Lower leg skin (tissue), 4 donors: ENCODE data around the gene MGARP. TPM values are rescaled to one million over a fixed set of nuclear protein-coding genes. Genes with fewer than 3 reads are reported as not detected.

ENCODE experiments used
- DNase-seq, 2 donors: peaks; one replicate each; pipeline ENCODE4 v3.0.0-alpha.2; 2019; ENCODE audit warnings: low spot score in 2 of 2
- H3K4me3 ChIP-seq: fragments of 200-600 bp; sonication (generic); 2 replicates; pipeline ENCODE4 v1.5.1; 2017; ENCODE audit warnings: mild to moderate bottlenecking, low read depth; ENCODE audit not compliant: poor library complexity, severe bottlenecking
- CTCF ChIP-seq, 3 donors: fragments of 450-650 bp; IDR thresholded peaks; one replicate each; pipeline ENCODE4 v1.5.1; 2016; ENCODE audit warnings: antibody characterized with exemption in 3 of 3, mild to moderate bottlenecking in 3 of 3, moderate library complexity in 2 of 3
- POLR2A ChIP-seq, 2 donors: fragments of 450-650 bp; IDR thresholded peaks; one replicate each; pipeline ENCODE4 v1.6.1; 2016 to 2017; ENCODE audit warnings: antibody characterized with exemption in 2 of 2, mild to moderate bottlenecking in 1 of 2, moderate library complexity in 1 of 2
- WGBS, 2 donors: methylation state at CpG; one replicate each; pipeline ENCODE4 v1.1.5; 2018; 5-methylcytosine and 5-hydroxymethylcytosine counted together
- intact Hi-C: fragments of 100-400 bp; cut with DNase I; formaldehyde crosslinking; loops from one replicate; pipeline ENCODE4 v1.15.0; 2023; ENCODE audit warnings: low total_unique reads
- total RNA-seq, 4 donors: library from RNA; depleted of rRNA; stranded (reverse); fragments of >200 nt; gene quantifications; one replicate each; pipeline ENCODE4 v1.1.0, GENCODE V29; 2016

The MGARP gene
- total RNA-seq, 4 donors from 2014 or later: 0.84 to 1.2 TPM; not detected in 2

- intact Hi-C loops: no loop called here
- 80 to 91% methylated on average over 5 of the region's 5 CpGs for WGBS, 2 donors
These were observed 58.3 kb downstream of the MGARP start for GRCh38 chr4:139221687-139222086.

GRCh38 chr4:139219450-139220055, 60.5 kb downstream of the MGARP start:
- 84 to 87% methylated on average over 4 of the region's 4 CpGs for WGBS, 2 donors

More at GRCh38 chr4:139221687-139222086, 58.3 kb downstream of the MGARP start:
- no peak for TF ChIP-seq CTCF (IDR thresholded peaks at IDR 0.05)
- TF ChIP-seq POLR2A (IDR thresholded peaks at IDR 0.05): no peak
- H3K4me3 ChIP-seq: no peak overlapping the region
- no peak for DNase-seq

More at GRCh38 chr4:139219450-139220055, 60.5 kb downstream of the MGARP start:
- no peak overlapping the region for H3K4me3 ChIP-seq
- no peak for DNase-seq
- intact Hi-C loops: no loop called here
- no peak for TF ChIP-seq POLR2A (IDR thresholded peaks at IDR 0.05)
- TF ChIP-seq CTCF (IDR thresholded peaks at IDR 0.05): no peak

Other genes with a start within 250 kb of the MGARP start
- gene ELF2, start 103.0 kb downstream of the MGARP start, total RNA-seq: 10 to 100 TPM; 37.1 to 54.9 (median 44.7) TPM
- 10 to 100 TPM; 17.5 to 28.5 (median 20.5) TPM for gene NAA15, start 21.3 kb upstream of the MGARP start, total RNA-seq
- gene NDUFC1, start 22.3 kb upstream of the MGARP start, total RNA-seq: 10 to 100 TPM; 37.2 to 53.6 (median 46.8) TPM
- 10 to 100 TPM in 3 of 4 donors, 1 to 10 TPM in 1; 8.1 to 12.3 (median 10.8) TPM for gene RAB33B, start 173.9 kb upstream of the MGARP start, total RNA-seq